Measurements from ENCODE around the gene PHLPP2. TPM values are rescaled to one million over a fixed set of nuclear protein-coding genes. Genes with fewer than 3 reads are reported as not detected.

Gene PHLPP2
- total and polyA plus RNA-seq, 4 donors = 2.9 to 13.1 (median 7.5) TPM

GRCh38 chr16:71647391-71647790 is 77.1 kb downstream of the PHLPP2 start:
- Histone ChIP-seq H3K4me3 (ENCODE audit: low read length in 2 of 2) (no peak overlapping the region), H3K4me1 (ENCODE audit: control insufficient read depth in 1 of 2, insufficient read depth in 2 of 2, low read length in 2 of 2) (no peaks in the 10 kb centered on the region), H3K9me3 (ENCODE audit: control insufficient read depth, low read length) (no peaks in the 10 kb centered on the region), H3K36me3 (ENCODE audit: control insufficient read depth in 1 of 2, insufficient read depth in 2 of 2, low read length in 1 of 2) (peaks cover 3 to 8% of the 10 kb centered on the region in 2 donors), H3K27ac (ENCODE audit: low read depth in 1 of 2, low read length in 2 of 2) (no peak overlapping the region), H3K27me3 (ENCODE audit: control insufficient read depth in 1 of 2, insufficient read depth in 2 of 2, low read length in 1 of 2) (no peaks in the 10 kb centered on the region)
- 81 to 82% methylated on average over 7 of the region's 7 CpGs for WGBS, 2 donors
- no peak for DNase-seq
- intact Hi-C loops (cut with DNase I) = no loop called here
- no peak for ATAC-seq (ENCODE audit: low FRiP score)

- H3K36me3 ChIP-seq (ENCODE audit: control insufficient read depth in 1 of 2, insufficient read depth in 2 of 2, low read length in 1 of 2) = peaks cover 3 to 8% of the 10 kb centered on the region in 2 donors
- ATAC-seq (ENCODE audit: low FRiP score) (no peak), DNase-seq (no peak)
- H3K27me3 ChIP-seq (ENCODE audit: control insufficient read depth in 1 of 2, insufficient read depth in 2 of 2, low read length in 1 of 2) = no peaks in the 10 kb centered on the region
- no peaks in the 10 kb centered on the region for H3K4me1 ChIP-seq (ENCODE audit: control insufficient read depth in 1 of 2, insufficient read depth in 2 of 2, low read length in 2 of 2)
- WGBS, 2 donors = 80 to 90% methylated on average over 4 of the region's 4 CpGs
- no peak overlapping the region for H3K4me3 ChIP-seq (ENCODE audit: low read length in 2 of 2)
- intact Hi-C loops (cut with DNase I) = no loop called here
- no peak overlapping the region for H3K27ac ChIP-seq (ENCODE audit: low read depth in 1 of 2, low read length in 2 of 2)
- no peaks in the 10 kb centered on the region for H3K9me3 ChIP-seq (ENCODE audit: control insufficient read depth, low read length)
Observed at GRCh38 chr16:71645450-71645849, 79.1 kb downstream of the PHLPP2 start.

- H3K4me1 ChIP-seq (ENCODE audit: control insufficient read depth in 1 of 2, insufficient read depth in 2 of 2, low read length in 2 of 2) = no peaks in the 10 kb centered on the region
- no peaks in the 10 kb centered on the region for H3K9me3 ChIP-seq (ENCODE audit: control insufficient read depth, low read length)
- intact Hi-C loops (cut with DNase I) = no loop called here
- WGBS, 2 donors = 31 to 32% methylated on average over 3 of the region's 3 CpGs
- no peaks in the 10 kb centered on the region for H3K36me3 ChIP-seq (ENCODE audit: control insufficient read depth in 1 of 2, insufficient read depth in 2 of 2, low read length in 1 of 2)
- H3K27ac ChIP-seq (ENCODE audit: low read depth in 1 of 2, low read length in 2 of 2) = no peak overlapping the region
- ATAC-seq (ENCODE audit: low FRiP score) = no peak
- no peak overlapping the region for H3K4me3 ChIP-seq (ENCODE audit: low read length in 2 of 2)
- no peak for DNase-seq
- no peaks in the 10 kb centered on the region for H3K27me3 ChIP-seq (ENCODE audit: control insufficient read depth in 1 of 2, insufficient read depth in 2 of 2, low read length in 1 of 2)
Observed at GRCh38 chr16:71637398-71637797, 87.1 kb downstream of the PHLPP2 start.

- intact Hi-C loops (cut with DNase I) = no loop called here
- no peaks in the 10 kb centered on the region for H3K4me1 ChIP-seq (ENCODE audit: control insufficient read depth in 1 of 2, insufficient read depth in 2 of 2, low read length in 2 of 2)
- no peaks in the 10 kb centered on the region for H3K9me3 ChIP-seq (ENCODE audit: control insufficient read depth, low read length)
- H3K27ac ChIP-seq (ENCODE audit: low read depth in 1 of 2, low read length in 2 of 2) = no peak overlapping the region
- no peaks in the 10 kb centered on the region for H3K36me3 ChIP-seq (ENCODE audit: control insufficient read depth in 1 of 2, insufficient read depth in 2 of 2, low read length in 1 of 2)
- WGBS, 2 donors = 55 to 56% methylated on average over 2 of the region's 2 CpGs
- H3K4me3 ChIP-seq (ENCODE audit: low read length in 2 of 2) = no peak overlapping the region
- no peak for ATAC-seq (ENCODE audit: low FRiP score)
- DNase-seq = no peak
- H3K27me3 ChIP-seq (ENCODE audit: control insufficient read depth in 1 of 2, insufficient read depth in 2 of 2, low read length in 1 of 2) = no peaks in the 10 kb centered on the region
Observed at GRCh38 chr16:71635632-71636031, 88.9 kb downstream of the PHLPP2 start.

GRCh38 chr16:71631776-71632175 is 92.7 kb downstream of the PHLPP2 start:
- Histone ChIP-seq H3K4me3 (ENCODE audit: low read length in 2 of 2) (no peak overlapping the region), H3K4me1 (ENCODE audit: control insufficient read depth in 1 of 2, insufficient read depth in 2 of 2, low read length in 2 of 2) (no peaks in the 10 kb centered on the region), H3K9me3 (ENCODE audit: control insufficient read depth, low read length) (no peaks in the 10 kb centered on the region), H3K27me3 (ENCODE audit: control insufficient read depth in 1 of 2, insufficient read depth in 2 of 2, low read length in 1 of 2) (no peaks in the 10 kb centered on the region), H3K27ac (ENCODE audit: low read depth in 1 of 2, low read length in 2 of 2) (no peak overlapping the region), H3K36me3 (ENCODE audit: control insufficient read depth in 1 of 2, insufficient read depth in 2 of 2, low read length in 1 of 2) (no peaks in the 10 kb centered on the region)
- ATAC-seq (ENCODE audit: low FRiP score) = no peak
- WGBS, 2 donors = 23 to 26% methylated on average over 4 of the region's 4 CpGs
- DNase-seq = no peak
- intact Hi-C loops (cut with DNase I) = no loop called here

GRCh38 chr16:71630808-71631207 is 93.7 kb downstream of the PHLPP2 start:
- no peak for DNase-seq
- no peaks in the 10 kb centered on the region for H3K27me3 ChIP-seq (ENCODE audit: control insufficient read depth in 1 of 2, insufficient read depth in 2 of 2, low read length in 1 of 2)
- no peaks in the 10 kb centered on the region for H3K9me3 ChIP-seq (ENCODE audit: control insufficient read depth, low read length)
- intact Hi-C loops (cut with DNase I) = no loop called here
- H3K27ac ChIP-seq (ENCODE audit: low read depth in 1 of 2, low read length in 2 of 2) = no peak overlapping the region
- no peak for ATAC-seq (ENCODE audit: low FRiP score)
- H3K4me3 ChIP-seq (ENCODE audit: low read length in 2 of 2) = no peak overlapping the region
- H3K4me1 ChIP-seq (ENCODE audit: control insufficient read depth in 1 of 2, insufficient read depth in 2 of 2, low read length in 2 of 2) = no peaks in the 10 kb centered on the region
- WGBS, 2 donors = 93% methylated on average over 4 of the region's 4 CpGs
- H3K36me3 ChIP-seq (ENCODE audit: control insufficient read depth in 1 of 2, insufficient read depth in 2 of 2, low read length in 1 of 2) = no peaks in the 10 kb centered on the region

- no peak for DNase-seq
- Histone ChIP-seq H3K4me1 (ENCODE audit: control insufficient read depth in 1 of 2, insufficient read depth in 2 of 2, low read length in 2 of 2) (no peaks in the 10 kb centered on the region), H3K9me3 (ENCODE audit: control insufficient read depth, low read length) (peaks cover 1% of the 10 kb centered on the region), H3K27me3 (ENCODE audit: control insufficient read depth in 1 of 2, insufficient read depth in 2 of 2, low read length in 1 of 2) (peaks cover 0 to 2% of the 10 kb centered on the region in 2 donors), H3K36me3 (ENCODE audit: control insufficient read depth in 1 of 2, insufficient read depth in 2 of 2, low read length in 1 of 2) (no peaks in the 10 kb centered on the region), H3K27ac (ENCODE audit: low read depth in 1 of 2, low read length in 2 of 2) (no peak overlapping the region), H3K4me3 (ENCODE audit: low read length in 2 of 2) (no peak overlapping the region)
- WGBS, 2 donors = 64 to 65% methylated on average over 11 of the region's 11 CpGs
- ATAC-seq (ENCODE audit: low FRiP score) = no peak
- intact Hi-C loops (cut with DNase I) = no loop called here
Observed at GRCh38 chr16:71629278-71630016, 95.1 kb downstream of the PHLPP2 start.

GRCh38 chr16:71628810-71629209 is 95.7 kb downstream of the PHLPP2 start:
- intact Hi-C loops (cut with DNase I) = no loop called here
- H3K9me3 ChIP-seq (ENCODE audit: control insufficient read depth, low read length) = peaks cover 1% of the 10 kb centered on the region
- H3K4me1 ChIP-seq (ENCODE audit: control insufficient read depth in 1 of 2, insufficient read depth in 2 of 2, low read length in 2 of 2) = no peaks in the 10 kb centered on the region
- H3K27me3 ChIP-seq (ENCODE audit: control insufficient read depth in 1 of 2, insufficient read depth in 2 of 2, low read length in 1 of 2) = peaks cover 0 to 2% of the 10 kb centered on the region in 2 donors
- no peak for DNase-seq
- H3K27ac ChIP-seq (ENCODE audit: low read depth in 1 of 2, low read length in 2 of 2) = no peak overlapping the region
- no peak for ATAC-seq (ENCODE audit: low FRiP score)
- no peaks in the 10 kb centered on the region for H3K36me3 ChIP-seq (ENCODE audit: control insufficient read depth in 1 of 2, insufficient read depth in 2 of 2, low read length in 1 of 2)
- no peak overlapping the region for H3K4me3 ChIP-seq (ENCODE audit: low read length in 2 of 2)
- 16% methylated on average over 5 of the region's 5 CpGs for WGBS, 2 donors

- ATAC-seq (ENCODE audit: low FRiP score) (no peak), DNase-seq (no peak)
- 60% methylated on average over 7 of the region's 7 CpGs for whole genome bisulfite sequencing, 2 donors
- Histone ChIP-seq H3K36me3 (ENCODE audit: control insufficient read depth in 1 of 2, insufficient read depth in 2 of 2, low read length in 1 of 2) (no peaks in the 10 kb centered on the region), H3K27me3 (ENCODE audit: control insufficient read depth in 1 of 2, insufficient read depth in 2 of 2, low read length in 1 of 2) (peaks cover 0 to 2% of the 10 kb centered on the region in 2 donors), H3K4me3 (ENCODE audit: low read length in 2 of 2) (no peak overlapping the region), H3K27ac (ENCODE audit: low read depth in 1 of 2, low read length in 2 of 2) (no peak overlapping the region), H3K9me3 (ENCODE audit: control insufficient read depth, low read length) (peaks cover 1% of the 10 kb centered on the region), H3K4me1 (ENCODE audit: control insufficient read depth in 1 of 2, insufficient read depth in 2 of 2, low read length in 2 of 2) (no peaks in the 10 kb centered on the region)
- intact Hi-C loops (cut with DNase I) = no loop called here
Observed at GRCh38 chr16:71627731-71628181, 96.7 kb downstream of the PHLPP2 start.
